Chondrocyte (in vitro differentiated cells): Measurements from ENCODE around the gene IQCH. TPM values are rescaled to one million over a fixed set of nuclear protein-coding genes. Genes with fewer than 3 reads are reported as not detected.

Source experiments
- DNase-seq: peaks from one replicate; pipeline ENCODE4 v3.0.0; 2021; ENCODE audit warnings: mixed read lengths, low spot score
- H3K27ac Mint-ChIP-seq: one replicate; pipeline ENCODE4 v1.8.0; 2021; ENCODE audit warnings: mild to moderate bottlenecking, moderate library complexity, mixed read lengths; ENCODE audit not compliant: unreplicated experiment
- H3K27me3 Mint-ChIP-seq: 2 replicates; pipeline ENCODE4 v1.8.0; 2021; ENCODE audit warnings: low read depth, mixed read lengths
- H3K36me3 Mint-ChIP-seq: 2 replicates; pipeline ENCODE4 v1.8.0; 2021; ENCODE audit warnings: low read depth, mixed read lengths
- H3K4me1 Mint-ChIP-seq: 2 replicates; pipeline ENCODE4 v1.8.0; 2021; ENCODE audit warnings: low read depth, mild to moderate bottlenecking, mixed read lengths
- H3K4me3 Mint-ChIP-seq: one replicate; pipeline ENCODE4 v1.8.0; 2021; ENCODE audit warnings: mild to moderate bottlenecking, moderate library complexity, mixed read lengths; ENCODE audit not compliant: unreplicated experiment
- H3K9me3 Mint-ChIP-seq: 2 replicates; pipeline ENCODE4 v1.8.0; 2021; ENCODE audit warnings: low read depth, mixed read lengths
- total RNA-seq: library from RNA; stranded (reverse); gene quantifications from 3 replicates; pipeline ENCODE4 v1.2.1, GENCODE V29; 2021
- TF ChIP-seq, protein P1 (sequence below): fragments of 200-600 bp; sonication (generic); IDR thresholded peaks from 2 replicates; pipeline ENCODE4 v1.5.0; 2021; ENCODE audit warnings: antibody characterized with exemption, mild to moderate bottlenecking, moderate library complexity

The IQCH gene
- total RNA-seq, 1 donor from 2014 or later = 1.0 TPM

GRCh38 chr15:67372986-67373675 lies 118.5 kb downstream of the IQCH start:
- Mint-ChIP-seq H3K9me3 (no peaks in the 10 kb centered on the region), H3K27ac (no peak overlapping the region)
- TF ChIP-seq, protein P1, sequence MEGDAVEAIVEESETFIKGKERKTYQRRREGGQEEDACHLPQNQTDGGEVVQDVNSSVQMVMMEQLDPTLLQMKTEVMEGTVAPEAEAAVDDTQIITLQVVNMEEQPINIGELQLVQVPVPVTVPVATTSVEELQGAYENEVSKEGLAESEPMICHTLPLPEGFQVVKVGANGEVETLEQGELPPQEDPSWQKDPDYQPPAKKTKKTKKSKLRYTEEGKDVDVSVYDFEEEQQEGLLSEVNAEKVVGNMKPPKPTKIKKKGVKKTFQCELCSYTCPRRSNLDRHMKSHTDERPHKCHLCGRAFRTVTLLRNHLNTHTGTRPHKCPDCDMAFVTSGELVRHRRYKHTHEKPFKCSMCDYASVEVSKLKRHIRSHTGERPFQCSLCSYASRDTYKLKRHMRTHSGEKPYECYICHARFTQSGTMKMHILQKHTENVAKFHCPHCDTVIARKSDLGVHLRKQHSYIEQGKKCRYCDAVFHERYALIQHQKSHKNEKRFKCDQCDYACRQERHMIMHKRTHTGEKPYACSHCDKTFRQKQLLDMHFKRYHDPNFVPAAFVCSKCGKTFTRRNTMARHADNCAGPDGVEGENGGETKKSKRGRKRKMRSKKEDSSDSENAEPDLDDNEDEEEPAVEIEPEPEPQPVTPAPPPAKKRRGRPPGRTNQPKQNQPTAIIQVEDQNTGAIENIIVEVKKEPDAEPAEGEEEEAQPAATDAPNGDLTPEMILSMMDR = no peak

GRCh38 chr15:67373971-67374370 lies 119.4 kb downstream of the IQCH start:
- TF ChIP-seq, protein P1 = no peak
- Mint-ChIP-seq H3K9me3 (no peaks in the 10 kb centered on the region), H3K27me3 (peaks cover 9% of the 10 kb centered on the region), H3K4me3 (no peak overlapping the region), H3K36me3 (no peaks in the 10 kb centered on the region), H3K27ac (no peak overlapping the region), H3K4me1 (no peaks in the 10 kb centered on the region)
- no peak for DNase-seq

More at GRCh38 chr15:67372986-67373675, 118.5 kb downstream of the IQCH start:
- Mint-ChIP-seq H3K36me3 (no peaks in the 10 kb centered on the region), H3K4me3 (no peak overlapping the region), H3K27me3 (peaks cover 8% of the 10 kb centered on the region), H3K4me1 (no peaks in the 10 kb centered on the region)
- DNase-seq = no peak

- Mint-ChIP-seq H3K27ac (no peak overlapping the region), H3K4me3 (no peak overlapping the region), H3K9me3 (no peaks in the 10 kb centered on the region), H3K4me1 (no peaks in the 10 kb centered on the region), H3K36me3 (no peaks in the 10 kb centered on the region), H3K27me3 (peaks cover 3% of the 10 kb centered on the region)
- no peak for DNase-seq
- TF ChIP-seq, protein P1 = no peak
These were observed 124.9 kb downstream of the IQCH start for GRCh38 chr15:67379530-67379929.

DNA sequence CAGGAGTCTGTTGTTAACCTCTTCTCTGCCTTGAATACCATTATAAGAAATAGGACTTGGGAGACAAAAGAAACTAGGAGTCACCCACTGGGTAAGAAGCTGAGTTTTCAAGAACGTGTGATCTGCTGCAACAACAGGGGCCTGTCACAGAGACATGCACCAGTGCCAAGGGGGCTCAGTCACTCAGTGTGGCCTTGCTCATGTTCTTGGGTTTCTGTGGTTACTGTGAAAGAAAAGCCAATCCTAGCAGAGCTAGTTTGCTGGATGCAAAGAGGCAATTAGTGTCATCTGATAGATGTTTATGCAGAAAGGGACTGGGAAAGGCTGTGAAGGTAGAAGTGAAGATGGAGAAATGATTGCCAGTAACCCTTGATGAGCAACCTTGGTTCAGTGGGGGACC lies 126.3 kb downstream of the IQCH start:
- no peak overlapping the region for H3K4me3 Mint-ChIP-seq
- H3K27ac Mint-ChIP-seq = no peak overlapping the region
- no peak for DNase-seq
- peaks cover 8% of the 10 kb centered on the region for H3K27me3 Mint-ChIP-seq
- H3K9me3 Mint-ChIP-seq = no peaks in the 10 kb centered on the region
- H3K4me1 Mint-ChIP-seq = no peaks in the 10 kb centered on the region
- H3K36me3 Mint-ChIP-seq = no peaks in the 10 kb centered on the region
- TF ChIP-seq, protein P1 = no peak

- no peak overlapping the region for H3K4me3 Mint-ChIP-seq
- H3K4me1 Mint-ChIP-seq = no peaks in the 10 kb centered on the region
- TF ChIP-seq, protein P1 = no peak
- H3K27me3 Mint-ChIP-seq = peaks cover 8% of the 10 kb centered on the region
- DNase-seq = no peak
- no peaks in the 10 kb centered on the region for H3K36me3 Mint-ChIP-seq
- H3K9me3 Mint-ChIP-seq = no peaks in the 10 kb centered on the region
- no peak overlapping the region for H3K27ac Mint-ChIP-seq
These were observed 126.9 kb downstream of the IQCH start for GRCh38 chr15:67381416-67382045.
